ENCODE results near the gene SLC1A4.

Gene SLC1A4

GRCh38 chr2:65056215-65057053, 67.2 kb downstream of the SLC1A4 start, which contains the start of gene CEP68:
CEP68 (plus strand) TSS chr2:65056416; CDS start chr2:65069445, 13,029 bp downstream.
- peak; percentile 95 for DNase-seq

- DNase-seq: no peak
These were observed 67.8 kb downstream of the SLC1A4 start for GRCh38 chr2:65057054-65057375.

- peak; percentile 47 for DNase-seq
These were observed 68.3 kb downstream of the SLC1A4 start for GRCh38 chr2:65057391-65058052.

GRCh38 chr2:65059071-65059470, 69.9 kb downstream of the SLC1A4 start:
- no peak for DNase-seq

GRCh38 chr2:65061146-65061909, 72.1 kb downstream of the SLC1A4 start:
- no peak for DNase-seq

GRCh38 chr2:65061910-65062339, 72.7 kb downstream of the SLC1A4 start:
- DNase-seq: no peak

- no peak for DNase-seq
These were observed 73.9 kb downstream of the SLC1A4 start for GRCh38 chr2:65062843-65063825.

GRCh38 chr2:65064728-65065552, 75.7 kb downstream of the SLC1A4 start:
- DNase-seq: peak; percentile 77

- no peak for DNase-seq
These were observed 78.8 kb downstream of the SLC1A4 start for GRCh38 chr2:65067806-65068553.

- DNase-seq: no peak
These were observed 80.2 kb downstream of the SLC1A4 start for GRCh38 chr2:65069439-65069824.

- DNase-seq: no peak
These were observed 81.1 kb downstream of the SLC1A4 start for GRCh38 chr2:65070172-65070830.

GRCh38 chr2:65070856-65071255, 81.7 kb downstream of the SLC1A4 start:
- DNase-seq: no peak

- DNase-seq: no peak
These were observed 82.4 kb downstream of the SLC1A4 start for GRCh38 chr2:65071499-65072180.

- DNase-seq: no peak
These were observed 83.2 kb downstream of the SLC1A4 start for GRCh38 chr2:65072181-65072970.
